ENCODE results near the gene IKZF5. TPM values are rescaled to one million over a fixed set of nuclear protein-coding genes. Genes with fewer than 3 reads are reported as not detected.

The IKZF5 gene
- total RNA-seq, 1 experiment from 2014 or later = 12.5 TPM

DNA sequence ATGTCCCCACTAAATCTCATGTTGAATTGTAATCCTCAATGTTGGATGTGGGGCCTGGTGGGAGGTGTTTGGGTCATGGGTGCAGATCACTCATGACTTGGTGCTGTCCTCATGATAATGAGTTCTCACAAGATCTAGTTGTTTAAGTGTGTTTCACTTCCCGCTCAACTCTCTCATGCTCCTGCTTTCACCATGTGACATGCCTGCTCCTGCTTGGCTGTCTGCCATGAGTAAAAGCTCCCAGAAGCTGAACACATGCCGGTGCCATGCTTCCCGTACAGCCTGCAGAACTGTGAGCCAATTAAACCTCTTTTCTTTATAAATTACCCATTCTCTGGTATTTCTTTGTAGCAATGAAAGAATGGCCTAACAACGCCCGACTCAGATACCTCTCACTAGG lies 34.6 kb downstream of the IKZF5 start:
- Mint-ChIP-seq H3K36me3 (ENCODE audit: insufficient read depth in 1 of 3, low read depth in 3 of 3) (no peaks in the 10 kb centered on the region; a peak in 1 of 7 replicates), H3K4me3 (no peak overlapping the region), H3K4me1 (peaks cover 6 to 7% of the 10 kb centered on the region in 2 experiments; a peak in 2 of 4 replicates), H3K27ac (no peak overlapping the region), H3K27me3 (ENCODE audit: low read depth) (peaks cover 10% of the 10 kb centered on the region), H3K9me3 (peaks cover 1 to 5% of the 10 kb centered on the region in 2 experiments; a peak in 4 of 5 replicates)
- H4K5ac ChIP-seq (ENCODE audit: insufficient read length, low read depth, low read length) = no peak overlapping the region
- H3K27ac ChIP-seq (ENCODE audit: insufficient read length, low read depth, low read length) = no peak overlapping the region
- TF ChIP-seq CTCF (conservative IDR thresholded peaks at IDR 0.05) = no peak
- H3K9ac ChIP-seq (ENCODE audit: extremely low read depth, insufficient read length, low read length) = no peak overlapping the region
- no peak overlapping the region for H4K8ac ChIP-seq (replicated peaks; ENCODE audit: insufficient read length, low read depth, low read length)
- no peak overlapping the region for H3K18ac ChIP-seq (ENCODE audit: insufficient read length, low read depth, low read length)
- H3K9me3 ChIP-seq (ENCODE audit: control insufficient read depth, low read depth, low read length) = no peaks in the 10 kb centered on the region
- no peaks in the 10 kb centered on the region for H4K20me1 ChIP-seq (ENCODE audit: control insufficient read depth, insufficient read depth, insufficient read length)
- no peak overlapping the region for H2BK20ac ChIP-seq (ENCODE audit: low read depth, low read length, poor library complexity, severe bottlenecking)
- DNase-seq = no peak
- no peak overlapping the region for H3K4me2 ChIP-seq (ENCODE audit: insufficient read depth, insufficient read length, low read length)
- H3K27me3 ChIP-seq (ENCODE audit: insufficient read depth, low read length) = no peaks in the 10 kb centered on the region
- no peak overlapping the region for H2BK120ac ChIP-seq (ENCODE audit: low read depth, low read length, poor library complexity, severe bottlenecking)
- no peaks in the 10 kb centered on the region for H3K79me2 ChIP-seq (ENCODE audit: insufficient read depth, low read length)
- H3K23me2 ChIP-seq (ENCODE audit: insufficient read length, low read depth, low read length, poor library complexity, severe bottlenecking) = no peaks in the 10 kb centered on the region
- H3K56ac ChIP-seq (ENCODE audit: insufficient read length, low read depth, low read length) = no peak overlapping the region
- no peaks in the 10 kb centered on the region for H3K4me1 ChIP-seq (ENCODE audit: insufficient read depth, low read length)
- H3K79me1 ChIP-seq (ENCODE audit: insufficient read depth, low read depth, low read length, poor library complexity, severe bottlenecking) = no peaks in the 10 kb centered on the region
- H2BK12ac ChIP-seq (ENCODE audit: insufficient read length, low read depth, low read length) = no peak overlapping the region
- H3K4ac ChIP-seq (ENCODE audit: low read depth, low read length) = no peak overlapping the region
- H3K14ac ChIP-seq (ENCODE audit: insufficient read depth, low read length) = no peak overlapping the region; the same call in 1 of the 2 replicates
- no peak overlapping the region for H2AFZ ChIP-seq (ENCODE audit: low read length)
- H2BK5ac ChIP-seq (ENCODE audit: insufficient read length, low read length) = no peak overlapping the region
- no peak overlapping the region for H3K23ac ChIP-seq (ENCODE audit: insufficient read length, low read depth, low read length)
- no peak overlapping the region for H2AK5ac ChIP-seq (ENCODE audit: insufficient read length, low read length)
- H3T11ph ChIP-seq (ENCODE audit: low read length) = no peak overlapping the region
- no peak overlapping the region for H2BK15ac ChIP-seq (ENCODE audit: low read depth, low read length)
- no peak overlapping the region for H4K91ac ChIP-seq (ENCODE audit: insufficient read length, low read depth, low read length)
- WGBS (ENCODE audit: extremely low coverage, insufficient read length, low lambda C conversion rate) = no CpG with 5 or more reads among the region's 5 CpGs

All from H9 (cell line).